HepG2 (cell line): ENCODE measurements around the gene ADGRV1.

Experiments
- ELF4 ChIP-seq: sonication (generic); formaldehyde crosslinking; IDR thresholded peaks from 2 replicates; pipeline ENCODE4 v1.5.0; 2020; ENCODE audit warnings: missing genetic modification reagents, mild to moderate bottlenecking, moderate library complexity, borderline replicate concordance
- MAX ChIP-seq: IDR thresholded peaks from 2 replicates; pipeline ENCODE4 v1.6.1; 2012; ENCODE audit warnings: inconsistent platforms
- NR2F2 ChIP-seq: IDR thresholded peaks from 2 replicates; pipeline ENCODE4 v1.6.1; 2012; ENCODE audit warnings: low read depth, inconsistent platforms, borderline replicate concordance
- PCBP1 ChIP-seq: fragments of 200-400 bp; formaldehyde crosslinking; IDR thresholded peaks from 2 replicates; pipeline ENCODE4 v1.6.1; 2017; ENCODE audit warnings: mild to moderate bottlenecking, low read depth, low read length, borderline replicate concordance
- SMAD3 ChIP-seq: sonication (generic); formaldehyde crosslinking; IDR thresholded peaks from 2 replicates; pipeline ENCODE4 v1.4.0; 2020; ENCODE audit warnings: missing genetic modification reagents
- STAT6 ChIP-seq: sonication (generic); formaldehyde crosslinking; IDR thresholded peaks from 2 replicates; pipeline ENCODE4 v1.4.0; 2020; ENCODE audit warnings: missing genetic modification reagents, mild to moderate bottlenecking, borderline replicate concordance
- THRA ChIP-seq: sonication (generic); formaldehyde crosslinking; IDR thresholded peaks from 2 replicates; pipeline ENCODE4 v1.4.0; 2020; ENCODE audit warnings: missing genetic modification reagents, borderline replicate concordance
- YY1 ChIP-seq: IDR thresholded peaks from 2 replicates; pipeline ENCODE4 v1.6.1; 2011; ENCODE audit warnings: low read length, low read depth, moderate library complexity, mild to moderate bottlenecking; ENCODE audit not compliant: insufficient read depth, insufficient replicate concordance
- ZFP41 ChIP-seq: sonication (generic); formaldehyde crosslinking; IDR thresholded peaks from 2 replicates; pipeline ENCODE4 v1.4.0; 2020; ENCODE audit warnings: mild to moderate bottlenecking, missing genetic modification reagents, borderline replicate concordance
- ZNF24 ChIP-seq: fragments of 450-650 bp; IDR thresholded peaks from 2 replicates; pipeline ENCODE4 v1.6.1; 2017; ENCODE audit warnings: antibody characterized with exemption, mild to moderate bottlenecking
- ZNF431 ChIP-seq: sonication (generic); formaldehyde crosslinking; IDR thresholded peaks from 2 replicates; pipeline ENCODE4 v1.9.0; 2022; ENCODE audit warnings: missing genetic modification reagents, low read depth, mild to moderate bottlenecking, borderline replicate concordance
- TF ChIP-seq, protein P1 (sequence below): sonication (generic); formaldehyde crosslinking; IDR thresholded peaks from 2 replicates; pipeline ENCODE4 v1.8.0; 2023; ENCODE audit warnings: mild to moderate bottlenecking, missing genetic modification reagents

DNA sequence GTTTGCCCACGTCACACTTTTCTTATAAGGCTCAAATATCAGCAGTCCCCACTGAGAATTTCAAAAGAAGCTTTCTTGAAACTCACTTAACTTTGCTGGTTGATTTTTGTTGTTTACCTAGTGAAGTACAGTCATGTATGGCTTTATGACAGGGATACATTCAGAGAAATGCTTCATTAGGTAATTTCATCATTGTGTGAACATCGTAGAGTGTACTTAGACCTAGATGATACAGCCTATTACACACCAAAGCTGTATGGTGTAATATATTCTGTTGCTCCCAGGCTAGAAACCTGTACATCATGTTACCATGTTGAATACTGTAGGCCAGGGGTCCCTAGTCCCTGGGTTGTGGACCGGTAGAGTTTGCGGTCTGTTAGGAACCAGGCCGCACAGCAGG is 647.5 kb downstream of the ADGRV1 start:
- TF ChIP-seq, protein P1, sequence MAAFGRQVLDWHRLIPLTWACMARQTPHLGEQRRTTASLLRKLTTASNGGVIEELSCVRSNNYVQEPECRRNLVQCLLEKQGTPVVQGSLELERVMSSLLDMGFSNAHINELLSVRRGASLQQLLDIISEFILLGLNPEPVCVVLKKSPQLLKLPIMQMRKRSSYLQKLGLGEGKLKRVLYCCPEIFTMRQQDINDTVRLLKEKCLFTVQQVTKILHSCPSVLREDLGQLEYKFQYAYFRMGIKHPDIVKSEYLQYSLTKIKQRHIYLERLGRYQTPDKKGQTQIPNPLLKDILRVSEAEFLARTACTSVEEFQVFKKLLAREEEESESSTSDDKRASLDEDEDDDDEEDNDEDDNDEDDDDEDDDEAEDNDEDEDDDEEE (CRISPR knock-in tag), result no peak
- TF ChIP-seq ZNF24 (no peak), ZNF431 (no peak), PCBP1 (no peak), THRA (CRISPR knock-in tag) (no peak), YY1 (no peak), NR2F2 (no peak), STAT6 (CRISPR knock-in tag) (no peak), ELF4 (no peak), ZFP41 (CRISPR knock-in tag) (no peak), SMAD3 (CRISPR knock-in tag) (no peak), MAX (no peak)
